NB4 (cell line): Measurements from ENCODE around the gene LMAN1.

Experiments used
- CTCF ChIP-seq: IDR thresholded peaks from one replicate; pipeline ENCODE4 v1.5.1; 2012; ENCODE audit warnings: low read depth, low read length
- MAX ChIP-seq: IDR thresholded peaks from 2 replicates; pipeline ENCODE4 v1.6.1; 2011; ENCODE audit warnings: low read depth, low read length
- MYC ChIP-seq: IDR thresholded peaks from 2 replicates; pipeline ENCODE4 v1.6.1; 2011; ENCODE audit warnings: low read depth, low read length
- POLR2A ChIP-seq: IDR thresholded peaks from 2 replicates; pipeline ENCODE4 v1.6.1; 2011; ENCODE audit warnings: mild to moderate bottlenecking; ENCODE audit not compliant: insufficient read length; ENCODE audit errors: extremely low read depth

GRCh38 chr18:59325965-59326364 lies 33.1 kb downstream of the LMAN1 start:
- TF ChIP-seq CTCF (no peak), MAX (no peak), POLR2A (no peak), MYC (no peak)
